DND-41 (cell line): ENCODE measurements around the gene CCDC60.

Experiments
- ATAC-seq: fragments of 200-7000 bp; cut with Tn5 transposase; 3 replicates; pipeline ENCODE4 v1.9.1; 2021; ENCODE audit warnings: low read depth; ENCODE audit not compliant: insufficient read depth
- DNase-seq: peaks from one replicate; pipeline ENCODE4 v3.0.0-alpha.2; 2020
- H2AFZ ChIP-seq: 2 replicates; pipeline ENCODE4 v1.6.0; 2012; ENCODE audit warnings: low read depth, low read length
- H3K27ac ChIP-seq: 2 replicates; pipeline ENCODE4 v1.5.1; 2012; ENCODE audit warnings: low read length, inconsistent platforms
- H3K27me3 ChIP-seq: fragments of 200-600 bp; sonication (generic); 2 replicates; pipeline ENCODE4 v1.6.0; 2012; ENCODE audit warnings: low read length, mild to moderate bottlenecking, inconsistent platforms; ENCODE audit not compliant: insufficient read depth, poor library complexity
- H3K36me3 ChIP-seq: 2 replicates; pipeline ENCODE4 v1.5.1; 2012; ENCODE audit warnings: low read length, inconsistent platforms; ENCODE audit not compliant: insufficient read depth
- H3K4me1 ChIP-seq: 2 replicates; pipeline ENCODE4 v1.5.1; 2012; ENCODE audit warnings: mild to moderate bottlenecking, low read length; ENCODE audit not compliant: insufficient read depth
- H3K4me2 ChIP-seq: 2 replicates; pipeline ENCODE4 v1.6.0; 2012; ENCODE audit warnings: mild to moderate bottlenecking, moderate library complexity, low read length, inconsistent platforms; ENCODE audit not compliant: insufficient read depth
- H3K4me3 ChIP-seq, 2 experiments: fragments of 200-600 bp in 1 of 2; shearing (Covaris generic) in 1 of 2; 2 replicates each; pipeline ENCODE4 v1.5.1; 2012 to 2016; ENCODE audit warnings: inconsistent platforms in 2 of 2, low read length in 2 of 2, mild to moderate bottlenecking in 2 of 2, low read depth in 1 of 2, moderate library complexity in 1 of 2
- H3K79me2 ChIP-seq: 2 replicates; pipeline ENCODE4 v1.6.0; 2012; ENCODE audit warnings: low read length, inconsistent platforms; ENCODE audit not compliant: insufficient read depth
- H3K9ac ChIP-seq: 2 replicates; pipeline ENCODE4 v1.6.0; 2012; ENCODE audit warnings: low read depth, mild to moderate bottlenecking, inconsistent platforms, low read length, moderate library complexity
- H3K9me3 ChIP-seq: 2 replicates; pipeline ENCODE4 v1.5.1; 2012; ENCODE audit warnings: low read length, moderate library complexity, mild to moderate bottlenecking, inconsistent platforms; ENCODE audit not compliant: insufficient read depth, severe bottlenecking
- H4K20me1 ChIP-seq: 2 replicates; pipeline ENCODE4 v1.6.0; 2012; ENCODE audit warnings: low read length; ENCODE audit not compliant: insufficient read depth
- CTCF ChIP-seq: IDR thresholded peaks from 2 replicates; pipeline ENCODE4 v1.5.1; 2012; ENCODE audit warnings: borderline replicate concordance, low read length, moderate library complexity, mild to moderate bottlenecking; ENCODE audit not compliant: poor library complexity, severe bottlenecking; ENCODE audit errors: extremely low read depth
- EZH2 ChIP-seq: IDR thresholded peaks from 3 replicates; pipeline ENCODE4 v1.6.1; 2012; ENCODE audit warnings: borderline replicate concordance, low read depth, mild to moderate bottlenecking, moderate library complexity, low read length, inconsistent platforms; ENCODE audit not compliant: severe bottlenecking

CCDC60 gene

GRCh38 chr12:119314290-119314689, 20.2 kb upstream of the CCDC60 start:
- TF ChIP-seq EZH2 (no peak), CTCF (no peak)
- Histone ChIP-seq H3K4me2 (no peak overlapping the region), H3K27ac (no peak overlapping the region), H4K20me1 (no peaks in the 10 kb centered on the region), H3K9me3 (no peaks in the 10 kb centered on the region), H3K36me3 (no peaks in the 10 kb centered on the region), H3K9ac (no peak overlapping the region), H2AFZ (no peak overlapping the region), H3K27me3 (peaks cover 17% of the 10 kb centered on the region), H3K4me1 (no peaks in the 10 kb centered on the region), H3K4me3 (no peak overlapping the region), H3K79me2 (no peaks in the 10 kb centered on the region)
- ATAC-seq (no peak), DNase-seq (no peak)

GRCh38 chr12:119319638-119320037, 14.9 kb upstream of the CCDC60 start:
- Histone ChIP-seq H2AFZ (no peak overlapping the region), H4K20me1 (no peaks in the 10 kb centered on the region), H3K4me1 (no peaks in the 10 kb centered on the region), H3K27ac (no peak overlapping the region), H3K36me3 (no peaks in the 10 kb centered on the region), H3K9ac (no peak overlapping the region), H3K4me3 (no peak overlapping the region), H3K4me2 (no peak overlapping the region), H3K27me3 (peaks cover 6% of the 10 kb centered on the region), H3K9me3 (no peaks in the 10 kb centered on the region), H3K79me2 (no peaks in the 10 kb centered on the region)
- ATAC-seq = no peak
- DNase-seq = no peak
- TF ChIP-seq EZH2 (no peak), CTCF (no peak)

GRCh38 chr12:119320678-119321077, 13.9 kb upstream of the CCDC60 start:
- peaks cover 6% of the 10 kb centered on the region for H3K27me3 ChIP-seq
- no peaks in the 10 kb centered on the region for H4K20me1 ChIP-seq
- H3K27ac ChIP-seq = no peak overlapping the region
- H3K9ac ChIP-seq = no peak overlapping the region
- H3K4me1 ChIP-seq = no peaks in the 10 kb centered on the region
- no peaks in the 10 kb centered on the region for H3K9me3 ChIP-seq
- H3K79me2 ChIP-seq = no peaks in the 10 kb centered on the region
- no peaks in the 10 kb centered on the region for H3K36me3 ChIP-seq
- no peak for ATAC-seq
- H3K4me3 ChIP-seq = no peak overlapping the region
- H3K4me2 ChIP-seq = no peak overlapping the region
- TF ChIP-seq EZH2 (no peak), CTCF (no peak)
- H2AFZ ChIP-seq = no peak overlapping the region
- DNase-seq = no peak

- no peaks in the 10 kb centered on the region for H3K79me2 ChIP-seq
- no peak overlapping the region for H2AFZ ChIP-seq
- H3K27me3 ChIP-seq = peaks cover 3% of the 10 kb centered on the region
- TF ChIP-seq CTCF (no peak), EZH2 (no peak)
- DNase-seq (no peak), ATAC-seq (no peak)
- no peaks in the 10 kb centered on the region for H3K36me3 ChIP-seq
- no peak overlapping the region for H3K27ac ChIP-seq
- no peak overlapping the region for H3K9ac ChIP-seq
- H3K4me3 ChIP-seq = no peak overlapping the region
- H3K4me1 ChIP-seq = no peaks in the 10 kb centered on the region
- H3K9me3 ChIP-seq = no peaks in the 10 kb centered on the region
- H3K4me2 ChIP-seq = no peak overlapping the region
- H4K20me1 ChIP-seq = no peaks in the 10 kb centered on the region
Measured at GRCh38 chr12:119322301-119322723, 12.2 kb upstream of the CCDC60 start.
